Activated CD8-positive, alpha-beta T cell treated with anti-CD3 and anti-CD28 coated beads for 36 hours (primary cell): ENCODE data around the gene PRR23E. TPM values are rescaled to one million over a fixed set of nuclear protein-coding genes. Genes with fewer than 3 reads are reported as not detected.

ENCODE experiments used
- ATAC-seq: fragments of 200-7000 bp; cut with Tn5 transposase; one replicate; pipeline ENCODE4 v1.10.0; 2021; ENCODE audit warnings: mild to moderate bottlenecking, moderate library complexity
- CTCF ChIA-PET: fragments of 350-600 bp; sonication (Branson Sonifier 250); formaldehyde crosslinking; loops from one replicate; lab custom pipeline; 2021; ENCODE audit warnings: antibody characterized with exemption; lab: Charles Lee
- POLR2A ChIA-PET: fragments of 350-600 bp; sonication (Branson Sonifier 250); formaldehyde crosslinking; loops from one replicate; lab custom pipeline; 2021; ENCODE audit warnings: antibody characterized with exemption; lab: Charles Lee
- DNase-seq: peaks from one replicate; pipeline ENCODE4 v3.0.0-alpha.2; 2020
- H3K27ac Mint-ChIP-seq: one replicate; pipeline ENCODE4 v1.8.0; 2021; ENCODE audit warnings: mild to moderate bottlenecking, mixed read lengths
- H3K27me3 Mint-ChIP-seq: one replicate; pipeline ENCODE4 v1.8.0; 2021; ENCODE audit warnings: mixed read lengths
- H3K36me3 Mint-ChIP-seq: one replicate; pipeline ENCODE4 v1.8.0; 2021; ENCODE audit warnings: low read depth, mixed read lengths
- H3K4me1 Mint-ChIP-seq: one replicate; pipeline ENCODE4 v1.8.0; 2021; ENCODE audit warnings: low read depth, mixed read lengths
- H3K4me3 Mint-ChIP-seq: one replicate; pipeline ENCODE4 v1.8.0; 2021; ENCODE audit warnings: mild to moderate bottlenecking, moderate library complexity, mixed read lengths
- H3K9me3 Mint-ChIP-seq: one replicate; pipeline ENCODE4 v1.8.0; 2021; ENCODE audit warnings: mixed read lengths
- CTCF ChIP-seq: fragments of 200-600 bp; IDR thresholded peaks from one replicate; pipeline ENCODE4 v1.8.0; 2022; ENCODE audit warnings: antibody characterized with exemption, mild to moderate bottlenecking
- intact Hi-C: fragments of 100-400 bp; cut with micrococcal nuclease; formaldehyde crosslinking; loops from one replicate; pipeline ENCODE4 v1.10.0; 2022
- total RNA-seq, 2 experiments: library from RNA; stranded (reverse); gene quantifications; one replicate each; pipeline ENCODE4 v1.2.3, GENCODE V29; 2021

Gene PRR23E
- total RNA-seq, 2 experiments from 2014 or later: not detected

GRCh38 chr3:127224118-127224517 lies 31.2 kb downstream of the PRR23E start:
- CTCF ChIA-PET: no interaction called here
- H3K27ac Mint-ChIP-seq: peak overlapping the region; percentile 26

GRCh38 chr3:127226457-127226856 lies 33.5 kb downstream of the PRR23E start:
- ATAC-seq (no peak), DNase-seq (no peak)
- Mint-ChIP-seq H3K27ac (no peak overlapping the region), H3K36me3 (no peaks in the 10 kb centered on the region), H3K27me3 (peaks cover 8% of the 10 kb centered on the region), H3K4me3 (no peak overlapping the region), H3K4me1 (peaks cover 9% of the 10 kb centered on the region), H3K9me3 (peaks cover 16% of the 10 kb centered on the region)
- no peak for TF ChIP-seq CTCF
- ChIA-PET CTCF (no interaction called here), POLR2A (interaction anchor here (0.7 kb wide), 1 partner anchor 576 kb away, joined by 3 read pairs; no protein-coding TSS in a partner anchor)
- intact Hi-C loops: no loop called here

More at GRCh38 chr3:127224118-127224517, 31.2 kb downstream of the PRR23E start:
- DNase-seq: no peak
- intact Hi-C loops: no loop called here
- Mint-ChIP-seq H3K4me1 (peaks cover 9% of the 10 kb centered on the region), H3K9me3 (peaks cover 12% of the 10 kb centered on the region), H3K4me3 (no peak overlapping the region), H3K27me3 (peaks cover 4% of the 10 kb centered on the region), H3K36me3 (no peaks in the 10 kb centered on the region)
- POLR2A ChIA-PET: interaction anchor here (1.1 kb wide), 1 partner anchor 96 kb away, joined by 3 read pairs; no protein-coding TSS in a partner anchor
- no peak for TF ChIP-seq CTCF
- ATAC-seq: peak; percentile 20

GRCh38 chr3:127226946-127227842 lies 34.3 kb downstream of the PRR23E start:
- Mint-ChIP-seq H3K27ac (no peak overlapping the region), H3K27me3 (peaks cover 8% of the 10 kb centered on the region), H3K36me3 (no peaks in the 10 kb centered on the region), H3K9me3 (peaks cover 16% of the 10 kb centered on the region), H3K4me3 (no peak overlapping the region), H3K4me1 (peaks cover 9% of the 10 kb centered on the region)
- TF ChIP-seq CTCF: no peak
- ChIA-PET POLR2A (no interaction called here), CTCF (no interaction called here)
- DNase-seq (peak; percentile 31), ATAC-seq (peak; percentile 49)
- intact Hi-C loops: no loop called here

GRCh38 chr3:127228866-127229265 lies 35.9 kb downstream of the PRR23E start:
- Mint-ChIP-seq H3K27ac (no peak overlapping the region), H3K4me3 (no peak overlapping the region), H3K4me1 (peaks cover 7% of the 10 kb centered on the region), H3K36me3 (no peaks in the 10 kb centered on the region), H3K27me3 (peaks cover 8% of the 10 kb centered on the region), H3K9me3 (peaks cover 16% of the 10 kb centered on the region)
- DNase-seq (peak; percentile 35), ATAC-seq (no peak)
- intact Hi-C loops: no loop called here
- TF ChIP-seq CTCF: no peak
- CTCF ChIA-PET: no interaction called here
- POLR2A ChIA-PET: no interaction called here

- no peaks in the 10 kb centered on the region for H3K36me3 Mint-ChIP-seq
- H3K27me3 Mint-ChIP-seq: peaks cover 5% of the 10 kb centered on the region
- CTCF ChIA-PET: no interaction called here
- no peak for TF ChIP-seq CTCF
- ATAC-seq (no peak), DNase-seq (peak; percentile 12)
- POLR2A ChIA-PET: no interaction called here
- intact Hi-C loops: no loop called here
- H3K9me3 Mint-ChIP-seq: peaks cover 4% of the 10 kb centered on the region
- H3K4me3 Mint-ChIP-seq: no peak overlapping the region
- H3K4me1 Mint-ChIP-seq: no peaks in the 10 kb centered on the region
- no peak overlapping the region for H3K27ac Mint-ChIP-seq
Observed at GRCh38 chr3:127233371-127233770, 40.4 kb downstream of the PRR23E start.
